HL-60/S4 (cell line): ENCODE results near the gene FAM177A1.
"Not testable (repeated sequence)": the region's sequence is repeated elsewhere in the genome, so short reads cannot be mapped to it uniquely, and the experiment has no call there.

Experiments
- in situ Hi-C: fragments of 300-500 bp; cut with MboI; formaldehyde crosslinking; loops from 2 replicates; pipeline ENCODE4 v1.14.3; 2022; ENCODE audit warnings: low sequenced_read_pairs

Gene FAM177A1

GRCh38 chr14:35046048-35046750 is at the start of gene FAM177A1:
Gene FAM177A1 (plus strand): TSS chr14:35046272. CDS start chr14:35046464, 192 bp downstream.
- in situ Hi-C loops, result no loop called here

DNA sequence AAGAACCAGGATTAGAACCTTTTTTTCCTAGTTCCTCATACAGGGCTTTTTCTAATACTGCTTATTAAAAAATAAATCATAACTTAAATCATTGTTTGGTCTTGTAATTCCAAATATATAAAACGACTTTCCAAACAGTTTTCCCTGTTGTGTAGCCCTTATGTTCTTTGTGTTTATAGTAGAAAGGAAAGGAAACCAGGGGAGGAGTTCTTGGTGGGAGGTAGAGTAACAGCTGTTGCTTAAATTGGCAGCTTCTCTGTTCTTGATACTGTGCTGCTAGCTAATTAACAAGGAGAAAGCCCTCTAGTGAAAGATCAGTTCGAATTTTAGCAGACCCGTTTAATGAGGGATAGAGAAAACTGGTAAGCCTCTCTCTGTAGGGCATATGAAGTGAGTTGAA is 48.3 kb upstream of the FAM177A1 start:
- in situ Hi-C loops, result no loop called here

DNA sequence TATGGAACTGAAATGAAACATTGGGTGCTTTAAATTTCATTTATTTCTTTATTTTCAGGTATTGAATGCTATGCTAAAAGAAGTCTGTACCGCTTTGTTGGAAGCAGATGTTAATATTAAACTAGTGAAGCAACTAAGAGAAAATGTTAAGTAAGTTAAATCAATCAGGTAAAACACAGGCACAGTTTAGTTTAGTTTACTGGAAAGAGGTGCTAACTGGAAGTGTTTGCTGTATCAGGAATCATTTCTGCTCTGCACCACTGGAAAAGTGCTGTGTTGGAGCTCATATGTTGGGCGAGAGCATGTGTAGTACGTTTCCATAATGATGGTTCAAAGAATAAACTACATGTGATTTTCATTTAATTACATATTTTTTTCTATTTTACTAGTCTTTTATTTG is 46.6 kb upstream of the FAM177A1 start:
- in situ Hi-C loops, result no loop called here

DNA sequence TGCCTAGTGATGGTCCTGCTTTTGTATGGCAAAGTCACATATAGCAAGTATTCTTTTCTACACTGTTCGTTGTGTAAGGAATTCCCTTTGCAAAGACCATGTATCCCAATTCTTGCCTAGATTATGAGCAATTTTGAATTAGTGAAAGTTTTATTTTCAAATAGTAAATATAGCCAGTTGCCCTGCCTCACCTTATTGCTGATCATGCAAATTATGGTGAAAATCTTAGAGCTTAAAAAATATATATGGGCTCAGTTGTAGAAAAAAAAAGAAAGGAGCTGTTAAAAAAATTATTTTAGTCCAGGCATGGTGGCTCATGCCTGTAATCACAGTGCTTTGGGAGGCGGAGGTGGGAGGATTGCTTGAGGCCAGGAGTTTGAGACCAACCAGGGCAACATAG is 44.5 kb upstream of the FAM177A1 start:
- in situ Hi-C loops, result no loop called here

GRCh38 chr14:35004839-35005238 is 41.2 kb upstream of the FAM177A1 start:
- in situ Hi-C loops, result no loop called here

DNA sequence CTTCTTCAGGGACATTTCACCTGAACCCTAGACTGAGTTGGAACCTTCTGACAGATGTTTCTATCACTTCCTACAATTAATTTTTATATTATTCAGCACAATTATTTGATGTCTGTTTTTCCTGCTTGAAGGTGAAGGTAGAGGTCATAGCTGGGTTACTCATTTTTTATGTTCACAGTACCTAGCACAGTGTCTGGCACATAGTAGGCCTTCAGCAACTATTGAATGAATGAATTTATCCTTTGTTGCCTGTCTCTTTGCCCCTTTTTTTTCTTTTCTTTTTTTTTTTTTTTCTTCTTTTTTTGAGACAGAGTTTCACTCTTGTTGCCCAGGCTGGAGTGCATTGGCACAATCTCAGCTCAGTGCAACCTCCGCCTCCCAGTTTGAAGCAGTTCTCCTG is 29.5 kb upstream of the FAM177A1 start:
- in situ Hi-C loops, result no loop called here

DNA sequence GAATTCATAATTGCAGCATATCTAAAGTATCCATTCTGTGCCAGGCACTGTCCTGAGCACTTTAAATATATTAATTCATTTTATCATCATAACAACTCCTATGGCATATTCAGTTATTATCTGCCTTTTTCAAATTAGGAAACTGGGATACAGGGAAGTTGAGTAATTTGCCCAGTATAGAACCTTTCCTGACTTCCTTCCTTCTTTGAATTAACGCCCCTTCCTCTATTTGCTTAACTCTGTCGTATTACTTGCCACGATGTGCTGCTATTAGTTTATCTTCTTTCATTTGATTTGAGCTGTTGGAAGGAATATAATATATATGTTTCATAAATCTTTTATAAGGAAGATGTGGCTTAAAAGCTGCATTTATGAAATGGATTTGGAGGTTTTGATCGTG is 25.4 kb upstream of the FAM177A1 start:
- in situ Hi-C loops, result no loop called here

DNA sequence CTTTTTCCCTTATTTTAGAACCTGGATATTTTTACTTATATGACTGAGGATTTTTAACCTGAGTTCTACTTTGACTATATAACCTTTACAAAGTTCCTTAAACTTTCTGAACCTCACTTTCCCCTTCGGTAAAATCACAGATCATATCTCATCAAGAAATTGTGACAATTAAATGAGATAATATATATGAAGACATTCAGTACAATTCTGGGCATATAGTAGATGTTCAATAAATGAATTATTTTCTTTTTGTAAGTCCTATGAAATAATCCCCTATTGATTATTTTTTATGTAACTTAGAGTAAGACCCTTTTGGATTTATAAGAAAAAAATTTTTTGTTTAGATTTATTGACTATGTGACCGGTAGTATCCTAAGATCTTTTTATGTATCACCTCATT is 17.6 kb upstream of the FAM177A1 start:
- in situ Hi-C loops, result no loop called here

DNA sequence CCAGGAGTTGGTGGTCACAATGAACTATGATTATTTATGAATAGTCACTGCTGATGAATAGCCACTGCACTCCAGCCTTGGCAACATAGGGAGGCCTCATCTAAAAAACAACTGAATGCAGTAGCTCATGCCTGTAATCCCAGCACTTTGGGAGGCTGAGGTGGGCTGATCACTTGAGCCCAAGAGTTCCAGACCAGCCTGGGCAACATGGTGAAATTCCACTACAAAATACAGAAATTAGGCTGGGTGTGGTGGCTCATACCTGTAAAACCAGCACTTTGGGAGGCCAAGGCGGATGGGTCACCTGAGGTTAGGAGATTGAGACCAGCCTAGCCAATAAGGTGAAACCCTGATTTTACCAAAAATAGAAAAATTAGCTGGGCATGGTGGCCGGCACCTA is 13.5 kb upstream of the FAM177A1 start:
- in situ Hi-C loops, result no loop called here

DNA sequence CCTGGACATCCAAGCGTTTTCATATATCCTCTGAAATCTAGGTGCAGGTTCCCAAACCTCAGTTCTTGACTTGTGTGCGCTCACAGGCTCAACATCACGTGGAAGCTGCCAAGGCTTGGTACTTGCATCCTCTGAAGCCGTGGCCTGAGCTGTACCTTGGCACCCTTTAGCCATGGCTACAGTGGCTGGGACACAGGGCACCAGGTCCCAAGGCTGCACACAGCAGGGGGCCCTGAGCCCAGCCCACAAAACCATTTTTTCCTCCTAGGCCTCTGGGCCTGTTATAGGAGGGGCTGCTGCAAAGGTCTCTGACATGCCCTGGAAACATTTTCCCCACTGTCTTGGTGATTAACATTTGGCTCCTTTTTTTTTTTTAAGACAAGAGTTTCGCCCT is 11.6 kb upstream of the FAM177A1 start:
- in situ Hi-C loops, result no loop called here

- in situ Hi-C loops, result not testable (repeated sequence)
Observed at GRCh38 chr14:35034944-35035554, 11.0 kb upstream of the FAM177A1 start.

GRCh38 chr14:35038312-35038711 is 7.8 kb upstream of the FAM177A1 start:
- in situ Hi-C loops, result not testable (repeated sequence)

DNA sequence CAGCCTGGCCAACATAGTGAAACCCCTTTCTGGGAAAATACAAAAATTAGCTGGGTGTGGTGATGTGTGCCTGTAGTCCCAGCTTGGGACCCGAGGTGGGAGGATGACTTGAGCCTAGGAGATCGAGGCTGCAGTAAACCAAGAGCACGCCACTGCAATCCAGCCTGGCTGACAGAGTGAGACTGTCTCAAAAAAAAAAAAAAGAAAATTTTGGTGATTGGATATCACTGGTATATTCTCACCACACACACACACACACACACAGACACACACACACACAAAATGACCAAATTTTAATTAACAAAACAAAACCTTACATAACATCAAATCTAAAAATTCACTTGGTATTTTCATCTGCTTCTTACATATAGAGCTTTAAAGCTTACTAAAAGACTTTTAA is 3.4 kb upstream of the FAM177A1 start:
- in situ Hi-C loops, result no loop called here

GRCh38 chr14:35043046-35043445 is 3.0 kb upstream of the FAM177A1 start:
- in situ Hi-C loops, result no loop called here

DNA sequence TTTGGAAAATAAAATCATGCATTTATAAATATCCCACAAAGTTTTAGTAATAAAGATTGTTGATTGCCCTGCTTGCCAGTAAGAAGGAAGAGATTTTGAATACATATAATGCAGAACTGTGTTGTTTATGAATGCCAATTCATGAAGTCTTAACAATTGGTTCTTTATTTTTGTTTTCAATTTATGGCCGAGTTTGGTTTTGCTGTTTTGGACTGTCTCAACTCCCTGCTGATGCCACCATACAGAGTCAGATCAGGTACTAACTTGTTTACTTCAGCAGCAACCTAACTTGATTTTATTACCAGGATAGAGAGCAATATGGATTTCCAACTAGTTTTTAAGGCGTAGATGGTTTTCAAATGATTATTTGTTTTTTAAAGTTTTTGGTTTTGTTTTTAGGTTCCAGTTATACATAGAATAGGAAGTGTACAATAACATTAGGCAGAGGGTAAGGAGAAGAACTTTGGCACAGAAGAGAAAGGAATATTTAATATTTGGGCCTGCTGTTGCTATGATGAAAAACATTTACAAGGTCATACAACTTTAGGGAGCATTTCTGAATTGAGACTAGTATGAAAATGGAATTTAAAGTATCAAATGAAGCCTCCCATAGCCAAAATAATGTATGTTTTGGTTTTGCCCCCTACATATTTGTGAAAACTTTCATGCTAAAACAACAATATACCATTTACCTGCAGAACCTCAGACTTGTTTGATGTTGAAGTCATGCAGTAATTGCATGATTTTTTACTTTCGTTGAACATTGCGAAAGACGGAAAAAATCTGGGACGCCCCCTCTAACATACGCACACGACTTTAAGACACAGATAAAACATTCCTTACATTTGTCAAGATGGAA is 904 bp upstream of the FAM177A1 start:
- in situ Hi-C loops, result no loop called here

- in situ Hi-C loops, result no loop called here
Observed at GRCh38 chr14:35045798-35046047, 349 bp upstream of the FAM177A1 start.

DNA sequence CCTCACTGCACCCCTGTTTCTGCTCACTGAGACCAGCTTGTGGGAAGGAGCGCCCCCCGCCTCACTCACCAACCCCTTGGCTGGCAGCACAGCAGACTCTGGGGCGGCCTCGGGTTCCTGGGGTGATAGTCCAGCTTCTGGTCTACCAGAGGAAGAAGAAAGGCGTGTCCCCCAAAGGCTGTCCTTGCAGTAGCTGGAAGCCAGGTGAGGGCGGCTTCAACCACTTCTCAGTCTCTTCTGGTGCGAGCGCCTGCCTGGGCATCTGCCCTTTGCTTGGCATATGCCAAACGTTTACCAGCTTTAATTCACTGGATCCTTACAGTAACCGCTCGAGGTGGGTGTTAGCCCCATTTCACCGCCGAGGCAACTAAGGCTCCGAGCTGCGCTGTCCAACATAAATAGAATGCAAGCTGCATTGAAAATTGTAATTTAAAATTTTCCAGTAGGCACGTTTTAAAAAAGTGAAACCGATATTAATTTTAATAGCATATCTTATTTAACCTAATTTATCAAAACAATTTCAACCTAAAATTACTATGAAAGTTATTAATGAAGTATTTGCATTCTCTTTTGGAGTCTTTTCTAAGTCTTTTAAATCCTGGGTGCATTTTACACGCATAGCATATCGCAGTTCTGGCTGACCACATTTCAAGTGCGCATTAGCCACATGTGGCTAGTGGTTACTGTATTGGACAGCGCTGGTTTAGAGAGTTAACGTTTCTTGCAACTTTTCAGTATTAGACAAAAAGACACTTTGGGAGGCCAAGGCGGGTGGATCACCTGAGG is 872 bp downstream of the FAM177A1 start:
- in situ Hi-C loops, result no loop called here

DNA sequence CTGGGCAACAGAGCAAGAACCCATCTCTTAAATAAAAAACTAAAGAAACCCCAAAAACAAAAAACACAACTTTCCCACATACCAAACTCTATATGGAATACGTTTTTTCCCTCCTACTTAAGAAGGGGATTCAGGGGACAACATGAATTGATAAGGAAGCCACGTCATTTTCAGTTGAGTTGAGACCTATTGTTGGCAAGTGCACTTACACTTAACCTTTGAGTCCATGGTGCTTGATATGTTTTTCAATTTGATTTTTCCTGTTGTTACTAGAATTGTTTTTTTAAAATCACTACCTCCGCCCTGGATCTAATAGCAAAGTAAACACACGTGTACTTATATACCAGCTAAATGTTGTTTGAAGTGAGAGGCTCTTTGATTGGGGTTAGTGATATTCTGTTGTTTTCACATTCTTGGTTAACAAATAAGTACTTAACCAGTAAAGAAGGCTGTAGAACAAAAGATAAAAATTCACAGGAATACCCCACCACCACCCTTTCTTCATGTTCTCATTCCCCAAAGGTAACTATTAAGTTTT is 2.0 kb downstream of the FAM177A1 start:
- in situ Hi-C loops, result no loop called here

- in situ Hi-C loops, result no loop called here
Observed at GRCh38 chr14:35050652-35051051, 4.6 kb downstream of the FAM177A1 start.

GRCh38 chr14:35051796-35052195 is 5.7 kb downstream of the FAM177A1 start:
- in situ Hi-C loops, result no loop called here

DNA sequence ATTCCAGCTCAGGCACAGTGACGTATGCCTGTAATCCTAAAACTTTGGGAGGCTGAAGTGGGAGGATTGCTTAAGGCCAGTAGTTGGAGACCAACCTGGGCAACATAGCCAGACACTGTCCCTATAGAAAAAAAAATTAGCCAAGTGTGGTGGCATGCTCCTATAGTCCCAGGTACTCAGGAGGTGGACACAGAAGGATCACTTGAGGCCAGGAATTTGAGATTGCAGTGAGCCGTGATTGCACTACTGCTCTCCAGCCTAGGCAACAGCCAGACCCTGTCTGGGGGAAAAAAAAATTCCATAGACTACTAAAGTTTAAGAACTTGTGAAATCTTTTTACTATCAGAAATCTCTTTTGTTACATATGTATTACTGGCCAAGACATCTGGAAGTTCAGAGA is 6.6 kb downstream of the FAM177A1 start:
- in situ Hi-C loops, result no loop called here
